K562 (cell line): Measurements from ENCODE around the gene GRPEL2. TPM values are rescaled to one million over a fixed set of nuclear protein-coding genes. Genes with fewer than 3 reads are reported as not detected.

ENCODE experiments used
- CEBPG ChIP-seq, 3 experiments: fragments of 200-800 bp in 1 of 3; sonication (Bioruptor generic) in 1 of 3; sonication (generic) in 1 of 3; formaldehyde crosslinking in 1 of 3; IDR thresholded peaks in 2 of 3; conservative IDR thresholded peaks in 1 of 3; 2 replicates each; pipeline versions ENCODE4 v1.6.1 to v1.8.0; 2016 to 2022; ENCODE audit warnings: missing compliant biosample characterization in 2 of 3, missing genetic modification characterization in 2 of 3, mild to moderate bottlenecking in 1 of 3, missing genetic modification reagents in 1 of 3
- MTF1 ChIP-seq: fragments of 250-450 bp; sonication (Bioruptor Pico); IDR thresholded peaks from 2 replicates; pipeline ENCODE4 v1.9.0; 2021; ENCODE audit warnings: moderate library complexity, mild to moderate bottlenecking, inconsistent platforms, borderline replicate concordance
- SP2 ChIP-seq: IDR thresholded peaks from 2 replicates; pipeline ENCODE4 v1.6.1; 2011; ENCODE audit warnings: mild to moderate bottlenecking, low read depth, low read length, moderate library complexity; ENCODE audit not compliant: poor library complexity, severe bottlenecking; ENCODE audit errors: extremely low read depth
- ZKSCAN3 ChIP-seq: fragments of 250-450 bp; sonication (Bioruptor Pico); IDR thresholded peaks from 2 replicates; pipeline ENCODE4 v1.4.0; 2020
- polyA plus RNA-seq, 8 experiments: library from polyadenylated mRNA; depleted of rRNA in 4 of 8; stranded (reverse) in 5 of 8; unstranded in 3 of 8; fragments of >200 nt; fragmentation: Nextera tagmentation in 2 of 8; fragmentation: Illumina TruSeq in 1 of 8; extraction: Ambion mirVana in 2 of 8; extraction: Trizol in 1 of 8; gene quantifications; 2 replicates each; pipeline versions ENCODE4 v1.2.1 to v1.2.3, GENCODE V29; 2011 to 2014; ENCODE audit warnings: inconsistent platforms in 1 of 8, missing spikeins in 1 of 8
- total RNA-seq, 7 experiments: library from RNA; depleted of rRNA in 6 of 7; stranded (reverse); fragments of >200 nt in 6 of 7; fragmentation: Illumina TruSeq in 2 of 7; extraction: Trizol in 2 of 7; gene quantifications; 2 replicates each; pipeline versions ENCODE4 v1.2.1 to v1.2.3, GENCODE V29; 2011 to 2021; ENCODE audit warnings: low replicate concordance in 1 of 7
- TF ChIP-seq, protein P1 (sequence below): fragments of 250-450 bp; sonication (Bioruptor Pico); IDR thresholded peaks from 2 replicates; pipeline ENCODE4 v1.4.0; 2020; ENCODE audit warnings: mild to moderate bottlenecking, moderate library complexity
- TF ChIP-seq, protein P2 (sequence below): sonication (generic); formaldehyde crosslinking; IDR thresholded peaks from 2 replicates; pipeline ENCODE4 v1.8.0; 2023; ENCODE audit warnings: missing genetic modification reagents, mild to moderate bottlenecking, borderline replicate concordance

Gene GRPEL2
- total and polyA plus RNA-seq, 9 of the 15 experiments (the other 6 are each of a cell fraction or from before 2014, with no cell fraction given) = 11.2 to 40.5 (median 25.8) TPM

DNA sequence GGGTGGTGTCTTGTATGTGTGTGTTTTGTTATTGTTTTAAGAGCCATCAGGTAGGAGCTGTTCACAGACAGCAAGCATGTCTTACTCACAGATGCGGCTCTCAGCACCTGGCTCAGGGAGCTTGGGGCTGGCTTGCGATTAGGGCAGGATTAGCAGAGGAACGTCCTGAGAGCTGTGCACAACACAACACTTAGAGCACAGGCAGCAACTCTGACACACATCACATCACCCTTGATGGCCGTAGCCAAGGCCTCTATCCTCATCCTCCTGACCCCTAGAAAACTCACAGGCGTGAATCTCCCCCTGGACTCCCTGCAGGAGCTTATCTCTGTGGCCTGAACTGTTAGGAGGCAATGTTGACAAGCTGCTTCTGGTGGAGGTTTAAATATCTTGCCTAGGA is 40.9 kb downstream of the GRPEL2 start (continued):
- TF ChIP-seq, protein P1, sequence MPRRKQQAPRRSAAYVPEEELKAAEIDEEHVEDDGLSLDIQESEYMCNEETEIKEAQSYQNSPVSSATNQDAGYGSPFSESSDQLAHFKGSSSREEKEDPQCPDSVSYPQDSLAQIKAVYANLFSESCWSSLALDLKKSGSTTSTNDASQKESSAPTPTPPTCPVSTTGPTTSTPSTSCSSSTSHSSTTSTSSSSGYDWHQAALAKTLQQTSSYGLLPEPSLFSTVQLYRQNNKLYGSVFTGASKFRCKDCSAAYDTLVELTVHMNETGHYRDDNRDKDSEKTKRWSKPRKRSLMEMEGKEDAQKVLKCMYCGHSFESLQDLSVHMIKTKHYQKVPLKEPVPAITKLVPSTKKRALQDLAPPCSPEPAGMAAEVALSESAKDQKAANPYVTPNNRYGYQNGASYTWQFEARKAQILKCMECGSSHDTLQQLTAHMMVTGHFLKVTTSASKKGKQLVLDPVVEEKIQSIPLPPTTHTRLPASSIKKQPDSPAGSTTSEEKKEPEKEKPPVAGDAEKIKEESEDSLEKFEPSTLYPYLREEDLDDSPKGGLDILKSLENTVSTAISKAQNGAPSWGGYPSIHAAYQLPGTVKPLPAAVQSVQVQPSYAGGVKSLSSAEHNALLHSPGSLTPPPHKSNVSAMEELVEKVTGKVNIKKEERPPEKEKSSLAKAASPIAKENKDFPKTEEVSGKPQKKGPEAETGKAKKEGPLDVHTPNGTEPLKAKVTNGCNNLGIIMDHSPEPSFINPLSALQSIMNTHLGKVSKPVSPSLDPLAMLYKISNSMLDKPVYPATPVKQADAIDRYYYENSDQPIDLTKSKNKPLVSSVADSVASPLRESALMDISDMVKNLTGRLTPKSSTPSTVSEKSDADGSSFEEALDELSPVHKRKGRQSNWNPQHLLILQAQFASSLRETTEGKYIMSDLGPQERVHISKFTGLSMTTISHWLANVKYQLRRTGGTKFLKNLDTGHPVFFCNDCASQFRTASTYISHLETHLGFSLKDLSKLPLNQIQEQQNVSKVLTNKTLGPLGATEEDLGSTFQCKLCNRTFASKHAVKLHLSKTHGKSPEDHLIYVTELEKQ (CRISPR knock-in tag) = no peak
- TF ChIP-seq, protein P2, sequence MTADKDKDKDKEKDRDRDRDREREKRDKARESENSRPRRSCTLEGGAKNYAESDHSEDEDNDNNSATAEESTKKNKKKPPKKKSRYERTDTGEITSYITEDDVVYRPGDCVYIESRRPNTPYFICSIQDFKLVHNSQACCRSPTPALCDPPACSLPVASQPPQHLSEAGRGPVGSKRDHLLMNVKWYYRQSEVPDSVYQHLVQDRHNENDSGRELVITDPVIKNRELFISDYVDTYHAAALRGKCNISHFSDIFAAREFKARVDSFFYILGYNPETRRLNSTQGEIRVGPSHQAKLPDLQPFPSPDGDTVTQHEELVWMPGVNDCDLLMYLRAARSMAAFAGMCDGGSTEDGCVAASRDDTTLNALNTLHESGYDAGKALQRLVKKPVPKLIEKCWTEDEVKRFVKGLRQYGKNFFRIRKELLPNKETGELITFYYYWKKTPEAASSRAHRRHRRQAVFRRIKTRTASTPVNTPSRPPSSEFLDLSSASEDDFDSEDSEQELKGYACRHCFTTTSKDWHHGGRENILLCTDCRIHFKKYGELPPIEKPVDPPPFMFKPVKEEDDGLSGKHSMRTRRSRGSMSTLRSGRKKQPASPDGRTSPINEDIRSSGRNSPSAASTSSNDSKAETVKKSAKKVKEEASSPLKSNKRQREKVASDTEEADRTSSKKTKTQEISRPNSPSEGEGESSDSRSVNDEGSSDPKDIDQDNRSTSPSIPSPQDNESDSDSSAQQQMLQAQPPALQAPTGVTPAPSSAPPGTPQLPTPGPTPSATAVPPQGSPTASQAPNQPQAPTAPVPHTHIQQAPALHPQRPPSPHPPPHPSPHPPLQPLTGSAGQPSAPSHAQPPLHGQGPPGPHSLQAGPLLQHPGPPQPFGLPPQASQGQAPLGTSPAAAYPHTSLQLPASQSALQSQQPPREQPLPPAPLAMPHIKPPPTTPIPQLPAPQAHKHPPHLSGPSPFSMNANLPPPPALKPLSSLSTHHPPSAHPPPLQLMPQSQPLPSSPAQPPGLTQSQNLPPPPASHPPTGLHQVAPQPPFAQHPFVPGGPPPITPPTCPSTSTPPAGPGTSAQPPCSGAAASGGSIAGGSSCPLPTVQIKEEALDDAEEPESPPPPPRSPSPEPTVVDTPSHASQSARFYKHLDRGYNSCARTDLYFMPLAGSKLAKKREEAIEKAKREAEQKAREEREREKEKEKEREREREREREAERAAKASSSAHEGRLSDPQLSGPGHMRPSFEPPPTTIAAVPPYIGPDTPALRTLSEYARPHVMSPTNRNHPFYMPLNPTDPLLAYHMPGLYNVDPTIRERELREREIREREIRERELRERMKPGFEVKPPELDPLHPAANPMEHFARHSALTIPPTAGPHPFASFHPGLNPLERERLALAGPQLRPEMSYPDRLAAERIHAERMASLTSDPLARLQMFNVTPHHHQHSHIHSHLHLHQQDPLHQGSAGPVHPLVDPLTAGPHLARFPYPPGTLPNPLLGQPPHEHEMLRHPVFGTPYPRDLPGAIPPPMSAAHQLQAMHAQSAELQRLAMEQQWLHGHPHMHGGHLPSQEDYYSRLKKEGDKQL (CRISPR knock-in tag) = no peak
- no peak for TF ChIP-seq SP2
- TF ChIP-seq CEBPG (CRISPR knock-in tag; IDR thresholded peaks at IDR 0.05) = no peak
- no peak for TF ChIP-seq CEBPG (tag; conservative IDR thresholded peaks at IDR 0.05 in 1 of 2, IDR thresholded peaks at IDR 0.05 in 1 of 2)
- TF ChIP-seq ZKSCAN3 = no peak
- TF ChIP-seq MTF1 (CRISPR knock-in tag) = no peak
